Adrenal gland (tissue), 12 donors: ENCODE results near the gene MAP2K1. TPM values are rescaled to one million over a fixed set of nuclear protein-coding genes. Genes with fewer than 3 reads are reported as not detected.

Source experiments
- DNase-seq, 7 donors: peaks; one replicate each; pipeline ENCODE4 v3.0.0-alpha.2; 2019 to 2020
- H3K27ac ChIP-seq, 5 donors: fragments of 200-600 bp; sonication (generic) in 4 of 5; 1 replicate in 3 of 5; 2 replicates in 2 of 5; pipeline versions ENCODE4 v1.5.1 to v1.8.0; 2016 to 2020; ENCODE audit warnings: mild to moderate bottlenecking in 1 of 5
- H3K27me3 ChIP-seq: fragments of 200-600 bp; 2 replicates; pipeline ENCODE4 v1.8.0; 2021
- H3K36me3 ChIP-seq, 2 donors: fragments of 200-600 bp; replicated peaks in 1 of 2; 1 replicate in 1 of 2; 2 replicates in 1 of 2; pipeline versions ENCODE4 v1.5.1 to v1.8.0; 2018 to 2022
- H3K4me1 ChIP-seq, 2 donors: fragments of 200-600 bp; replicated peaks in 1 of 2; 1 replicate in 1 of 2; 2 replicates in 1 of 2; pipeline versions ENCODE4 v1.5.1 to v1.8.0; 2018 to 2021
- H3K4me3 ChIP-seq, 4 donors: fragments of 200-600 bp; sonication (generic) in 3 of 4; one replicate each; pipeline ENCODE4 v1.5.1; 2016 to 2018
- H3K9me3 ChIP-seq, 3 donors: fragments of 200-600 bp; sonication (generic) in 1 of 3; replicated peaks in 1 of 3; 1 replicate in 2 of 3; 2 replicates in 1 of 3; pipeline versions ENCODE4 v1.5.1 to v1.8.0; 2016 to 2021
- CTCF ChIP-seq, 6 experiments: fragments of 450-650 bp in 4 of 6; fragments of 200-600 bp in 2 of 6; sonication (generic) in 1 of 6; IDR thresholded peaks; 1 replicate in 5 of 6; 2 replicates in 1 of 6; pipeline versions ENCODE4 v1.5.1 to v1.8.0; 2016 to 2021; ENCODE audit warnings: antibody characterized with exemption in 6 of 6, mild to moderate bottlenecking in 2 of 6, moderate library complexity in 1 of 6
- POLR2A ChIP-seq, 2 donors: fragments of 450-650 bp; IDR thresholded peaks; one replicate each; pipeline ENCODE4 v1.6.1; 2017; ENCODE audit warnings: antibody characterized with exemption in 2 of 2, mild to moderate bottlenecking in 2 of 2, moderate library complexity in 1 of 2
- WGBS, 4 donors: extraction: QIAGEN DNeasy Blood & Tissue Kit in 2 of 4; methylation state at CpG; one replicate each; pipeline versions ENCODE4 v1.1.5 to v1.1.7; 2013 to 2017; 5-methylcytosine and 5-hydroxymethylcytosine counted together
- intact Hi-C, 2 donors: fragments of 100-400 bp; cut with DNase I; formaldehyde crosslinking; loops; one replicate each; pipeline versions ENCODE4 v1.14.1 to v1.15.0; 2022 to 2023
- polyA plus RNA-seq, 3 donors: library from polyadenylated mRNA; stranded (reverse); fragments of 200-250 nt in 2 of 3; fragments of 350-450 nt in 1 of 3; fragmentation: Illumina TruSeq in 1 of 3; extraction: RNeasy Lipid Tissue Mini Kit (QIAGEN cat#74804) in 1 of 3; gene quantifications; one replicate each; pipeline ENCODE4 v1.2.3, GENCODE V29; 2013 to 2014
- total RNA-seq, 9 donors: library from RNA; depleted of rRNA in 4 of 9; stranded (reverse); fragments of >200 nt in 4 of 9; fragments of 120-200 nt in 1 of 9; fragmentation: NEBNext Ultra II Directional in 1 of 9; extraction: Animal tissue kit (Norgen Biotek cat#: 25700) in 1 of 9; gene quantifications; one replicate each; pipeline versions ENCODE4 v1.1.0 to v1.2.4, GENCODE V29; 2013 to 2023
- donor health status: healthy with polysubstance abuse.
- donor health status: Bipolar disorder and iron deficiency.
- donor health status: DM: yes; HTN: yes; CAD: no.
- donor health status: DM: no; HTN: no; CAD: no.
- donor health status: DM: no; HTN: no; CAD: no.
- donor health status: DM: yes; HTN: yes; CAD: no.

Gene MAP2K1
- total and polyA plus RNA-seq, 12 donors, result 14.0 to 60.0 (median 45.9) TPM

DNA sequence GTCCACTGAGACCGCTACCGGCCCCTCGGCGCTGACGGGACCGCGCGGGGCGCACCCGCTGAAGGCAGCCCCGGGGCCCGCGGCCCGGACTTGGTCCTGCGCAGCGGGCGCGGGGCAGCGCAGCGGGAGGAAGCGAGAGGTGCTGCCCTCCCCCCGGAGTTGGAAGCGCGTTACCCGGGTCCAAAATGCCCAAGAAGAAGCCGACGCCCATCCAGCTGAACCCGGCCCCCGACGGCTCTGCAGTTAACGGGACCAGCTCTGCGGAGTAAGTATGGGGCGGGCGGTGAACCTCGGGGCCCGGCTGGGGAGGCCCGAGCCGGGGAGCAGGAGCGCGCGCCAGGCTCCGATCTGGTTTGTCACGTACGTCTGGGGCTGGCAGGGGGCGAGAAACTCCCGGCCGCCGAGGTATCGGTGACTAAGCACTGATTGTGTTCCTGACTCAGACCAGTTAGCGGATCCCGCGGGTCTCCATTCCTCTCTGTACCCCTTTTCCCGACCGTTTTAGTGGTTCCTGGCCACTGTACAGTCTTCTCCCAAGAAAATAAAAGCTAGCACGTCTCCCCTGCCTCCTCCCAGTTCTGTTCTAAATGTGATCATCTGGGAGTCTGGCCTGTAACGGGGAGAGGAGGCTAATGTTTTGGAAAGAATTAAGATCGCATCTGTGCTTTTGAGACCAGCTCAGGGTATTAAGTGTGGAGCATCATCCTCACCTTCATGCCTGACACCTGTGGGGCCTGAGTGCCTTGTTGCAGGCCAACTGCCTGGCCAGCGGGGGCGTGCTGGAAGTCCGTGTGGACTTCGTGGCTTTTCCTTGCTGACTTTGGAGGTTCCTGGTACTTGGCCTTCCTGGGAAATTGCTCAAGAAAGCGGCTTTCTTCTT, 691 bp downstream of the MAP2K1 start:
- H3K36me3 ChIP-seq, result no peaks in the 10 kb centered on the region
- DNase-seq, result peak; percentile 72 to 88 (median 83)

GRCh38 chr15:66388043-66388363, 1.3 kb downstream of the MAP2K1 start:
- peaks cover 8 to 21% of the 10 kb centered on the region in 2 donors for H3K4me1 ChIP-seq
- 23 to 29% (median 28%) methylated on average over 3 of the region's 3 CpGs for WGBS, 4 donors
- intact Hi-C loops, result loop anchor here (5.0 kb wide), 1 partner anchor 109 kb away; the partner anchor contains the start of gene SNAPC5 (in 2 of the 2)

More for the DNA sequence above, 691 bp downstream of the MAP2K1 start:
- Histone ChIP-seq H3K27me3 (no peaks in the 10 kb centered on the region), H3K27ac (peak overlapping the region; percentile 48 to 97 (median 94)), H3K4me1 (peaks cover 8 to 21% of the 10 kb centered on the region in 2 donors), H3K9me3 (no peaks in the 10 kb centered on the region), H3K4me3 (peak overlapping the region; percentile 3 to 93 (median 37))
- 0 to 2% (median 1%) methylated on average over 22 to 62 of the region's 62 CpGs for WGBS, 4 donors
- TF ChIP-seq POLR2A (IDR thresholded peaks at IDR 0.05), result peak in 1 of 2 donors; percentile 54
- peak in 5 of 6 experiments; percentile 13 to 33 (median 23) for TF ChIP-seq CTCF (IDR thresholded peaks at IDR 0.05)
- intact Hi-C loops, result loop anchor here (5.0 kb wide), 1 partner anchor 110 kb away; the partner anchor contains the start of gene SNAPC5 (in 2 of the 2)

DNA sequence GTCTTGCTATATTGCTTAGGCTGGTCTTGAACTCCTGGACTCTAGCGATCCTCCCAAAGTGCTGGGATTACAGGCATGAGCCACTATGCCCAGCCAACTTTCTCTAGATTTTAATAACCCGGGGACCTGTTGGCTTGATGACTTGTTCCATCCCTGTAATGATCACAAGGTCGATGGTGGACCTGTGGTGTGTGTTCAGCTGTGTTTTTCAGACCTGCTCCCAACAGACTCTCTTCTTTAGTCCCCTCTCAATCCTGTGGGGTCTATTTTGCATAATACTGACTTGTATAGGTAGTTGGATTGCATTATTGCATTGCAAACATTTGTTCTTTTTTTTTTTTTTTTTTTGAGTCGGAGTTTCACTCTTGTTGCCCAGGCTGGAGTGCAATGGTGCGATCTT, 1.9 kb downstream of the MAP2K1 start:
- H3K4me3 ChIP-seq, result peak overlapping the region in 1 of 4 donors; percentile 93

More at GRCh38 chr15:66388043-66388363, 1.3 kb downstream of the MAP2K1 start:
- no peaks in the 10 kb centered on the region for H3K27me3 ChIP-seq
- TF ChIP-seq CTCF (IDR thresholded peaks at IDR 0.05) (no peak), POLR2A (IDR thresholded peaks at IDR 0.05) (no peak)
- H3K4me3 ChIP-seq, result peak overlapping the region in 3 of 4 donors; percentile 3 to 93 (median 68)
- DNase-seq, result no peak
- H3K36me3 ChIP-seq, result no peaks in the 10 kb centered on the region
- no peaks in the 10 kb centered on the region for H3K9me3 ChIP-seq
- H3K27ac ChIP-seq, result peak overlapping the region in 1 of 5 donors; percentile 94

More for the DNA sequence above, 1.9 kb downstream of the MAP2K1 start:
- DNase-seq, result no peak
- TF ChIP-seq POLR2A (IDR thresholded peaks at IDR 0.05), result no peak
- no peak for TF ChIP-seq CTCF (IDR thresholded peaks at IDR 0.05)
- 83 to 91% (median 85%) methylated on average over 4 to 5 of the region's 5 CpGs for WGBS, 4 donors
- peaks cover 8 to 24% of the 10 kb centered on the region in 2 donors for H3K4me1 ChIP-seq
- H3K27ac ChIP-seq, result no peak overlapping the region
- H3K27me3 ChIP-seq, result no peaks in the 10 kb centered on the region
- H3K9me3 ChIP-seq, result no peaks in the 10 kb centered on the region
- intact Hi-C loops, result loop anchor here (5.0 kb wide), 1 partner anchor 109 kb away; the partner anchor contains the start of gene SNAPC5 (in 2 of the 2)
- no peaks in the 10 kb centered on the region for H3K36me3 ChIP-seq
